ENCODE results near the gene BAD.
"Not testable (repeated sequence)": the region's sequence is repeated elsewhere in the genome, so short reads cannot be mapped to it uniquely, and the experiment has no call there.

The BAD gene

DNA sequence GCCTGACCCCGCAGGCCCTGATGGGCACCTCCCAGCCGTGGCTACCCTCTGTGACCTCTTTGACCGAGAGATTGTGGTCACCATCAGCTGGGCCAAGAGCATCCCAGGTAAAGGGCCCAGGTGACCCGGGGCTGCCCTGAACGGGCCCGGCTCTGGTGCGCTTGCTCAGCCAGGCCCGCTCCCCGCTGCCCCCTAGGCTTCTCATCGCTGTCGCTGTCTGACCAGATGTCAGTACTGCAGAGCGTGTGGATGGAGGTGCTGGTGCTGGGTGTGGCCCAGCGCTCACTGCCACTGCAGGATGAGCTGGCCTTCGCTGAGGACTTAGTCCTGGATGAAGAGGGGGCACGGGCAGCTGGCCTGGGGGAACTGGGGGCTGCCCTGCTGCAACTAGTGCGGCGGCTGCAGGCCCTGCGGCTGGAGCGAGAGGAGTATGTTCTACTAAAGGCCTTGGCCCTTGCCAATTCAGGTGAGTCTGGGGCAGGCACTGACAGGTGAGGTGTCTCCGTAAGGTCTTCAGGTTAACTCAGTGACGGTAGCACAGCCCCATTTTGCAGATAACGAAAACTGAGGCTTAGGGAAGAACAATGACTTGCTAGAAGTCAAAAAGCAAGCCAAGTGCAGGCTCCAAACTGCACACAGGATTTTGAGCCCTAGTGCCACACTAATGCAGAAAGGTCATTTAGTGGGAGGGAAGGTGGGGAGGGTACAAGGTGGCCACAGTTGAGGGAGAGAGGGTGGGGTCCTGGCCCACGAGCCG lies 30.5 kb upstream of the BAD start:
- no peak for DNase-seq (ENCODE audit: low read depth, low spot score)

DNA sequence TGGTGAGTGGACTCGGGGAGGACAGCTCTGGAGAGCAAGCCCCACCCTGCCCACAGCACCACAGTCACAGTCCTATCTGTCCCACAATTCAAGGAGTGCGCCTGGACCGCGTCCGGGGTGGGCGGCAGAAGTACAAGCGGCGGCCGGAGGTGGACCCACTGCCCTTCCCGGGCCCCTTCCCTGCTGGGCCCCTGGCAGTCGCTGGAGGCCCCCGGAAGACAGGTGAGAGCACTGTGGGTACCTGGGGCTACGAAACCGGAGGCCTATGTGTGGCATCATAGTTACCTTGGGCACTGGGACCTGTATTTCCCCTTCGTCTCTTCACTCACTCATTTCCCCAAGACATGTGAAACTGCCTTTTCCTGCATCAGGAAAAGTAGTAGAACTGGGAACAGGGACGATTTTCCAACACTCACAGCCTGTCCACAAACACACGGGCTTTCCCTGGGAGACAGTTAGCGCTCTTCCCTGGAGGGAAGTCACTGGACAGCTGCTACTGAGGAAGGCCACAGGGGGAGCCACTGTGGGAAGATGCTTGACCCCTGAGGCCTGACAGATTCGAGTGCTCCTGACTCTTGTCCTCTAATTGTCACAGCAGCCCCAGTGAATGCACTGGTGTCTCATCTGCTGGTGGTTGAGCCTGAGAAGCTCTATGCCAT lies 29.8 kb upstream of the BAD start:
- no peak for DNase-seq (ENCODE audit: low read depth, low spot score)

- no peak for DNase-seq (ENCODE audit: low read depth, low spot score)
Measured at GRCh38 chr11:64313491-64314145, 29.2 kb upstream of the BAD start.

DNA sequence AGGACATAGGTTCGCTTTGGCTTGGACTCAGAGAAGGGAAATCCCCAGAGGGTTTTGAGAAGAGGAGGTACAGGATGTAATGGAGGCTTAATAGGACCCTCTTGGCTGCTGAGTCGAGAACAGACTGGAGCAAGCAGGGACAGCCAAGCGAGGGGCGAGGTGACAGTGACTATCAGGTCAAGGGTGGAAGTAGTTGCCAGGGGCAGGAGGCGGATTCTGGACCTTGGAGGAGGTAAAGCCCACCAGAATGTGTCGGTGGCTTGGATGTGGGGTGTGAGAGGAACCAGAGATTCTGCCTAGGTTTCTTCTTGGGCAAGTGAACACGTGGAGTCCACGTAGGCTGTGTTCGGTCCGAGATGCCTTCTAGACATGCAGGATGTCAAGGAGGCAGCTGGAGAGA lies 28.5 kb upstream of the BAD start:
- no peak for DNase-seq (ENCODE audit: low read depth, low spot score)

GRCh38 chr11:64307795-64308194 lies 23.3 kb upstream of the BAD start:
- DNase-seq (ENCODE audit: low read depth, low spot score), result not testable (repeated sequence)

- no peak for DNase-seq (ENCODE audit: low read depth, low spot score)
Measured at GRCh38 chr11:64306876-64307622, 22.6 kb upstream of the BAD start.

- DNase-seq (ENCODE audit: low read depth, low spot score), result no peak
Measured at GRCh38 chr11:64306563-64306875, 22.1 kb upstream of the BAD start.

DNA sequence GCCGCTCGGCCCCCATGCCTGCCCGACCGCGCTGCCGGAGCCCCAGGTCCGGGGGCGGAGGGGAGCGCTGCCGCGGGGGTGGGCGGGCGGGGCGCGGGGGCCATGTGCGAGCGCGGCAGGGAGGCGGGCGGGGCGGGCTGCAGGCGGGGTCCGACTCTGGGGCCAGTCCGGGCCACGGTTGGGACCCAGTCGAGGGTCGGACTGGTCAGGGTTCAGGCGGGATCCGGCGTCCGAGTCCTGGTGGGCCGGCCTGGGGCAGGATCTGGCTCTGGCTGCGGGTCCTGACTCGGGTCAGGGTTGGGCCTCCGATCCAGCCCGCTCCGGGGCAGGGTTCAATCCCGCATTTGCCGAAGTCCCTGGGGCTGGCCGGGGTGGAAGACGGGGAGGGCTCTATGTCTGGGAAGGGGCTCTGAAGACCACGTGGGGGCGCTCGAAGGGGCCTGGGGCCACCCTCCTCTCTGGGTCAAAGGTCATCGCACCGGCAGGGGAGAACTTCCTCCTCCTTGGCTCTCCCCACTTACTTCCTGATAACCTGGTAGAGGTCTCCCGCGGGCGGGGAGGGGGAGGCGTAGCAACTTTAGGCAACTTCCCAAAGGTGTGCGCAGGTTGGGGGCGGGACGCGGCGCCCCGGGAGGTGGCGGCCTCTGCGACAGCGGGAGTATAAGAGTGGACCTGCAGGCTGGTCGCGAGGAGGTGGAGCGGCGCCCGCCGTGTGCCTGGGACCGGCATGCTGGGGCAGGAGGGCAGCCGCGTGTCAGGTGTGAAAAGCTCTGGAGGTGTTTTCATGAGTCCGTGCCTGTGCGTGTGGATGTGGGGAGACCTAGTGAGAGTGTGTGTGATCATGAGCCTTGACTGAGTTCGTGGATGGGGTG lies 21.5 kb upstream of the BAD start:
- DNase-seq (ENCODE audit: low read depth, low spot score), result no peak

DNA sequence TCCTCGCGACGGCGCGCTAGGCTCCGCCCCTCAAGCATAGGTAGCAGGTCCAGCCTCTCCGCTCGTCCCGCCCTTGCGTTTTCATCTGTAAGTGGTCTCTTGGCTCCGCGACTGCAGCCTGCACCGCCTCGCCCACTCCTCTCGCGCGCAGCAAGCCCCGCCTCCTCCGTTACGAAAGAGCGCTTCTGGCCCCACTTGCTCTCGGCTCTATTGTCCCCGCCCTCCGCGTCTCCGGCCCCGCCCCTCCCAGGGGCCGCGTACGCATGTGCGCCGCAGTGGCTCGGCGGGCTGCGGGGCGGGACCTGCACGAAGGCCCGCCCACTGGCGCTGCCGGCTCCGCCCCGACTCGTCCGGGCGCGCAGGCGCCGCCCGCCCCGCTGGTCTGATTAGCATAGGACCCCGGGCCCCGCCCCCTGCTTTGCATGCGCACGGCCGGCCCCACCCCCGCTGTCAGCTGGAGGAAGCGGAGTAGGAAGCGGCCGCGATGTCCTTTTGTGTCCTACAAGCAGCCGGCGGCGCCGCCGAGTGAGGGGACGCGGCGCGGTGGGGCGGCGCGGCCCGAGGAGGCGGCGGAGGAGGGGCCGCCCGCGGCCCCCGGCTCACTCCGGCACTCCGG lies 20.7 kb upstream of the BAD start, which contains the start of gene ESRRA:
TSS of gene ESRRA (plus strand) at position 450 of the 616 bp plus-strand sequence. CDS start 1,656 bp downstream, outside the sequence.
- DNase-seq (ENCODE audit: low read depth, low spot score), result peak; percentile 90

- peak; percentile 90 for DNase-seq (ENCODE audit: low read depth, low spot score)
Measured at GRCh38 chr11:64304316-64305072, 20.0 kb upstream of the BAD start.

- DNase-seq (ENCODE audit: low read depth, low spot score), result no peak
Measured at GRCh38 chr11:64304032-64304315, 19.5 kb upstream of the BAD start.

DNA sequence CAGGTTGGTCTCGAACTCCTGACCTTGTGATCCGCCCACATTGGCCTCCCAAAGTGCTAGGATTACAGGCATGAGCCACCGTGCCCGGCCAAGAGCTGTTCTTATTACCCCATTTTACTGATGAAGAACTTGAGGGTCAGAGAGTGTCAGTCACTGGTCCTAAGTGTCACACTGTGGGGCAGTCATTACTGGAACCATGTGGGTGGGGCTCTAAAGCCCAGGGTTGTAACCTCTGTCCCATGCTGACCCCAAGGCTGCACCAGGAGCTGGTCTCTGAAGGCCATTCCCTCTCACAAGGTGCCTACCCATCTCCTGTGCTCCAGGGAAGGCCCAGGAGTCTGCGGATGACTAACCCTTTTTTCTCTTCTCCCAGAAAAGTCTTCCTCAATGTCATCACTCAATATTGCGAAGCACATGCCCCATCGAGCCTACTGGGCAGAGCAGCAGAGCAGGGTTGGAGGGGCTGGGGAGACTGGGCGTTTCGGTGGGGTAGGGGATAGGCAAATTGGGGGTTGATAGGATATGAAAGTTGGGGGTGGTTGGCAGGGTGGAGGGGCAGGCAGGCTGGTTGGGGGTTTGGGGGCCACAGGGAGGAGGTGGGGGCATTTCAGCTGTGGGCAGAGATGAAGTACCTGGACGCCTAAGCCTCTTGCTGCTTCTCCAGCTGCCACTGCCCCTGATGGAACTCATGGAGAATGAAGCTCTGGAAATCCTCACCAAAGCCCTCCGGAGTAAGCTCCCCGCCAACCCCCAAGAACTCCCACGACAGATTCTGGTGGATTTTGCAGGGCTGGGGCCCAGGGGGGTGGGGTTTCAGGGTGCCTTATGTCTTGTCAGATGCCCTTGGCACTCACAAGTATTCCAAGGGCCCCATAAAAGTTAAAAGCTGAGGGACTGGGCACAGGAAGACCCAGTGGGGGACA lies 18.9 kb upstream of the BAD start:
- DNase-seq (ENCODE audit: low read depth, low spot score), result no peak

GRCh38 chr11:64299847-64300648 lies 15.6 kb upstream of the BAD start, which contains the start of gene CATSPERZ:
CATSPERZ (plus strand) TSS chr11:64300358; CDS start chr11:64300411, 53 bp downstream.
- no peak for DNase-seq (ENCODE audit: low read depth, low spot score)

GRCh38 chr11:64298966-64299846 lies 14.7 kb upstream of the BAD start:
- no peak for DNase-seq (ENCODE audit: low read depth, low spot score)

DNA sequence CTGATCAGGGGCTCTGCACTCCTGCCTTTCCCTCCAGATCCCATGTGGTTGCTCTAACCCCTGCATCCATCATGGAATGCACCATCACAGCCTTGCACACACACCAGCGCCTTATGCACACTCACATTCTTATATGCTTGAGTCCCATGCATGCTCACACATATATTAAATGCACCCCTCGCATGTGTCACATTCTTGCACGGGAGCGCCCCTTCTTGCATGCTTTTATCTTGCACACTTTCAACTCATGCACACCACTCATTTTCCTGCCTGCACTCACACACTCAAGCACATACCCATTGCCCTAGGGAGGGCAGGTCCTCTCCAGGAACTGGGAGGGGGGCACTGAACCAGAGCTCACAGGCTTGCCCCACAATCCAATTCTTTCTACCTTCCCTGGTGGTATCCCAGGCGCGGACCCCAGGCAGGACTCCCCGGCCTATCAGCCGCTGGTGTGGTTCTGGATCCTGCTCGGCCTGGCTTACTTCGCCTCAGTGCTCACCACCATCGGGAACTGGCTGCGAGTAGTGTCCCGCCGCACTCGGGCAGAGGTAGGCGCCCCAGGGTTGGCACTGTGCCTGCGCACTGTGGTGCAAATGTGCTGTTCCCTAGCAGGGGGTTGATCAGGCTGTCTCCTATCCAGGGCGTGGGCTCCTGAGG lies 13.4 kb upstream of the BAD start:
- no peak for DNase-seq (ENCODE audit: low read depth, low spot score)

DNA sequence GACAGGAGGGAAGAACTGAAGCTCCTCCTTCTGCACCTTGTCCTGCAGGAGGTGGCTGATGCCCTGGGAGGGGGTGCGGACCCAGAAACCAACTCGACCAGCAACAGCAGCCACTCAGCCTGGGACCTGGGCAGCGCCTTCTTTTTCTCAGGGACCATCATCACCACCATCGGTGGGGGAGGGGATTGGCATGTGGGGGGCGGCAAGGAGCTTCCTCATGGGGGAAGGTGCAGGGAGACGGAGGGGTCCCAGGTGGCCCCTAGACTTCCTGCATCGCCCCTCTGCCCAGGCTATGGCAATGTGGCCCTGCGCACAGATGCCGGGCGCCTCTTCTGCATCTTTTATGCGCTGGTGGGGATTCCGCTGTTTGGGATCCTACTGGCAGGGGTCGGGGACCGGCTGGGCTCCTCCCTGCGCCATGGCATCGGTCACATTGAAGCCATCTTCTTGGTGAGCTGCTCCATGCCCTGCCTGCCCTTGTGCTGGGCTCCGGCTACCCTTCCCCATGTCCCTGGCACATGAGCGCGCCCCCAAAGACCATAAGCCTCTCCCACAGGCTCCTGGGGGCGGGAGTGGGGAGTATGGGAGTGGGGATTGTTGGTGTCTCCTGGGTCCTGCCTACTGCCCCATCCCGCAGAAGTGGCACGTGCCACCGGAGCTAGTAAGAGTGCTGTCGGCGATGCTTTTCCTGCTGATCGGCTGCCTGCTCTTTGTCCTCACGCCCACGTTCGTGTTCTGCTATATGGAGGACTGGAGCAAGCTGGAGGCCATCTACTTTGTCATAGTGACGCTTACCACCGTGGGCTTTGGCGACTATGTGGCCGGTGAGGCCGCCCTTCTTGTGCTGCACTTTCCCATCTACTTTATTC lies 12.6 kb upstream of the BAD start:
- no peak for DNase-seq (ENCODE audit: low read depth, low spot score)
